ENCODE measurements around the gene MAP3K4.

MAP3K4 gene

GRCh38 chr6:160991406-160992060, at the start of gene MAP3K4:
Gene MAP3K4, plus strand, starts transcription at chr6:160991769. Its CDS starts 163 bp downstream, at chr6:160991932.
- DNase-seq, result peak; percentile 85

- DNase-seq, result no peak
These were observed 47.6 kb upstream of the MAP3K4 start for GRCh38 chr6:160943997-160944396.

- DNase-seq, result no peak
These were observed 45.9 kb upstream of the MAP3K4 start for GRCh38 chr6:160945516-160946177.

GRCh38 chr6:160949531-160949930, 42.0 kb upstream of the MAP3K4 start:
- no peak for DNase-seq

GRCh38 chr6:160950507-160950906, 41.1 kb upstream of the MAP3K4 start:
- DNase-seq, result no peak

- no peak for DNase-seq
These were observed 40.2 kb upstream of the MAP3K4 start for GRCh38 chr6:160951187-160952030.

GRCh38 chr6:160952633-160953281, 38.8 kb upstream of the MAP3K4 start:
- no peak for DNase-seq

GRCh38 chr6:160955508-160956295, 35.9 kb upstream of the MAP3K4 start:
- no peak for DNase-seq

GRCh38 chr6:160956300-160957035, 35.1 kb upstream of the MAP3K4 start:
- no peak for DNase-seq

GRCh38 chr6:160959726-160960435, 31.7 kb upstream of the MAP3K4 start:
- DNase-seq, result no peak

- no peak for DNase-seq
These were observed 30.7 kb upstream of the MAP3K4 start for GRCh38 chr6:160960839-160961238.

- DNase-seq, result no peak
These were observed 28.5 kb upstream of the MAP3K4 start for GRCh38 chr6:160962835-160963623.

GRCh38 chr6:160963651-160964050, 27.9 kb upstream of the MAP3K4 start:
- DNase-seq, result no peak

- no peak for DNase-seq
These were observed 25.7 kb upstream of the MAP3K4 start for GRCh38 chr6:160965893-160966292.

- DNase-seq, result no peak
These were observed 24.9 kb upstream of the MAP3K4 start for GRCh38 chr6:160966493-160967229.

GRCh38 chr6:160967351-160967750, 24.2 kb upstream of the MAP3K4 start:
- DNase-seq, result no peak

- no peak for DNase-seq
These were observed 23.7 kb upstream of the MAP3K4 start for GRCh38 chr6:160967833-160968232.

- no peak for DNase-seq
These were observed 20.4 kb upstream of the MAP3K4 start for GRCh38 chr6:160971171-160971570.

- no peak for DNase-seq
These were observed 19.5 kb upstream of the MAP3K4 start for GRCh38 chr6:160972111-160972510.
